ENCODE results near the gene CYP4F12.
"Not testable (repeated sequence)": the region's sequence is repeated elsewhere in the genome, so short reads cannot be mapped to it uniquely, and the experiment has no call there.

Gene CYP4F12

DNA sequence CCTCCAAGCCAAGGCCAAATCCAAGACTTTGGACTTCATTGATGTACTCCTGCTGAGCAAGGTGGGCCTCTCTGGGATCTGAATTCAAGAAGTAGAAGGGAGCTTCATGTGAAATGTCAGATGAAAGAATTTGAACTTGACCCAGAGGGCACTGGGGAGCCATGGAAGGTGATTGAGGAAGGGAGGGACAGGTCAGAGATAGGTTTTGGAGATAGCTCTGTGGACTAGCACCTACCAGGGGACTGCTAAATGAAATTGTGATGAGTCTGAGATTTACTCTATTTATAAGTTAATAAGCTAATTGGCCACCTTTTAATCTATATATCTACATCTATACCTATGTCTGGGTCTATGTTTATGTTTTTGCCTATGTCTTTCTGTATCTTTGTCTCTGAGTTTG lies 22.8 kb upstream of the CYP4F12 start:
- DNase-seq: not testable (repeated sequence)

DNA sequence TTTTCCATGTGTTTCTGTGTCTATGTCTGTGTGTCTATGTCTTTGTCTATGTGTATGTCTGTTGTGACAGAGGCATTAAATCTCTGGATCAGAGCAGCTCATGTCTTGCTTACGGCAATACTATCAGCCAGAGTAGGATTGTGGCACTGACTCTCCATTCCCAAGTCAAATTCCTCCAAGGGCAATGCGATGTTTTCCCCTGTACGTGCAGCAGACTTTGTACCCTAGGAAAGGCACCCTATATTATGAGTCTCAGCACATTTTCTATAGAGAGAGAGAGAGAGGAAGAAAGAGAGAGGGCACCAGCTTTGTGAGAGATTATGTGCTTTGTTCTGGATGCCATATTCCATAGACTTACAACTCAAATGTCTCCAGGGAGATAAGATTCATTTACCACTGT lies 21.1 kb upstream of the CYP4F12 start:
- no peak for DNase-seq

DNA sequence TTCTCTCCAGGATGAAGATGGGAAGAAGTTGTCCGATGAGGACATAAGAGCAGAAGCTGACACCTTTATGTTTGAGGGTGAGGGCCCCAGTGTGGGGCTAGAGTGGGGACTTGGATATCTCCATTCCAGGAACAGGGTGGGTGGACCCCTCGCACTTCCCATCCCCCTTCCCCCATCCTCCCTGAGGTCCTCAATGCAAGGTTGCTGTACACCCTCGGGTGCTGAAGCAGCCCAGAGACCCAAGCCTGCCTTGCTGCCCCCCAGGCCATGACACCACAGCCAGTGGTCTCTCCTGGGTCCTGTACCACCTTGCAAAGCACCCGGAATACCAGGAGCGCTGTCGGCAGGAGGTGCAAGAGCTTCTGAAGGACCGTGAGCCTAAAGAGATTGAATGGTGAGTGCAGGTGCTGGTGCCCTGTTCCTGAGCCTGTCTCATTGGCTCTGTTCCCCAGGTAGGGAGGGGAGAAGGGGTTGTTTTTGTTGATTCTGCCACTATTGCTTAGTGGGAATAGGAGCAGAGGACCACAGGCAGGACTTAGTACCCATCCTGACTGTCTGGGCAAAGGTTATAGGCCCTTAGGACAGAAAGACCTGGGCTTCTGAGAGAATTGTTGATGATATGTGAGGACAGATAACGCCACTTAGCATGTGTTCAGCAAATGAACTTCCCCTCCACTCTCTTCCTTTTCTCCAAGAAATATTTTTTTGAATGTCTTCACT lies 20.2 kb upstream of the CYP4F12 start:
- DNase-seq: no peak

DNA sequence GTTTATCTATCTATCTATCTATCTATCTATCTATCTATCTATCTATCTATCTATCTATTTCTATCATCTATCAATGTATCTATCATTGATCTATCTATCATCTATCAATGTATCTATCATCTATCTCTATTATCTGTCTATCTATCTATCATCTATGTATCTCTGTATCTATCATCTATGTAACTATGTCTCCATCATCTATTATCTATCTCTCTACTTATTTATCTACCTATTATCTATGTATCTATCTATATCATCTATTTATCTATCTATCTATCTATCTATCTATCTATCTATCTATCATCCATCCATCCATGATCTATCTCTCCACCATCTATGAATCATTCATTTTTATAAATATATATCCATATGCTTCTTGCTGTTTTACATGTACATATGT lies 16.4 kb upstream of the CYP4F12 start:
- no peak for DNase-seq

DNA sequence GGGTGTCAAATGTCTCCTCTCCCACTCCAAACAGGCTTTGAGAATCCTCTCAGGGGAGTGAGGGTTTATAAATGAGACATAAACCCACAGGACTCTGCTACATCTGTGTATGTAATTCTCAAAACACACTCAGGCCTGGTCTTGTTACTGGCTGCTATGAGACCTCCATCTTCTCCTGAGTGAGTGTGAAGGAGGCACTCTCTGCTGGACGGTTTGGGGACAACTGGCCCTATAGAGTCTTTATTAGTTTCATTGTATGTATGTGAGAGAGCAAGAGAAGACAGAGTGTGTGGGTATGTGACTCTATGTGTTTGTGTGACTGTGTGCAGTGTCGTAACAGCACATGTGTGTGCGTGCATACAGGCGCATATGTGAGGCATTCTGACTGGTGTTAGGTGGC lies 9.6 kb upstream of the CYP4F12 start:
- no peak for DNase-seq

DNA sequence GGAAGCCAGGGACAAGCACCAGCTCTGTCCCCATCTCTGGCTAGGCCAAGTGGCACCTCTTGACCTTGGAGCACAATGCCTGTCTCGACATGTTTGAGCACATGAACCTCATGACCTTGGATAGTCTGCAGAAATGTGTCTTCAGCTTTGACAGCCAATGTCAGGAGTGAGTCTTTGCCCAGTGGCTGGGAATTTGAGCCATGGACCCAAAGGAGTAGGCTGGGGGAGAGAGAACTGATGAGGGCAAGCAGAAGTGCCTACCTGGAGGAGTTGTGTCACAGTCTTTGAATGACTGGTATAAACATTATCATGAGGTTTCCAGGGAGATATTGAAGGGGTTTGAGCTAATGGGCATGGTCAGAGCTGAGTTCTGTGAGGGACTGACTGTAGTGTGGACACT lies 6.7 kb upstream of the CYP4F12 start:
- DNase-seq: no peak

DNA sequence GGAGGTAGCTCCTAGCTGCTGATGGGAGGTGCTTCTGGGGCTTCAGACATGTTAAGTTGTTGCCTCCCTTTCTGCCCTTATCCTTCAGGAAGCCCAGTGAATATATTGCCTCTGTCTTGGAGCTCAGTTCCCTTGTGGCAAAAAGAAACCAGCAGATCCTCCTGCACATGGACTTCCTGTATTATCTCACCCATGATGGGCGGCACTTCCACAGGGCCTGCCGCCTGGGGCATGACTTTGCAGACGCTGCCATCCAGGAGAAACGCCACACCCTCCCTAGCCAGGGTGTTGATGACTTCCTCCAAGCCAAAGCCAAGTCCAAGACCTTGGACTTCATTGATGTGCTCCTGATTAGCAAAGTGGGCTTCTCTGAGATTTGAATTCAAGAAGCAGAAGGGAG lies 6.0 kb upstream of the CYP4F12 start:
- DNase-seq: no peak

DNA sequence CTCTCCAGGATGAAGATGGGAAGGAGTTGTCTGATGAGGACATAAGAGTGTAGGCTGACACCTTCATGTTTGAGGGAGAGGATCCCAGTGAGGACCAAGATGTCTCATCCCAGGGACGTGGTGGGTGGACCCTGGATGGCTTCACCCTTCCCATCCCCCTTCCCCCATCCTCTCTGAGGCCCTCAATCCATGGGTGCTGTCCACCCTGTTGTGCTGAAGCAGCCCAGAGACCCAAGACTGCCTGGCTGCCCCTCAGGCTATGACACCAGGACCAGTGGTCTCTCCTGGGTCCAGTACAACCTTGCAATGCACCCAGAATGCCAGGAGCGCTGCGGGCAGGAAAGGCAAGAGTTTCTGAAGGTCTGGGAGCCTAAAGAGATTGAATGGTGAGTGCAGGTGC lies 3.4 kb upstream of the CYP4F12 start:
- no peak for DNase-seq

DNA sequence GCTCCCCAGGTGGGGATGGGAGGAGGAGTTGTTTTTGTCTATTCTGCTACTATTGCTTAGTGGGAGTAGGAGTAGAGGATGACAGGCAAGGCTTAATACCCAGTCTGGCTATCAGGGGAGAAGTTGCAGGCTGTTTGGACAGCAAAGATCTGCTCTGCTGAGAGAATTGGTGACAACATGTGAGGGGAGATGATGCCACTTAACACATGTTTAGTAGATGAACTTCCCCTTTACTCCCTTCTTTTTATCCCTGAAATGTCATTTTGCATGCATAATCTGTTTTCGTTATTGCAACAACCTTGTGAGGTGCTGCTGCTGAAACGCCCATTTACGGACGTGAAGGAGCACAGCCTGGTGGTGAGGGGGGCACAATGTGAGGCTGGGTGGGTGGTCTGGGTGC lies 3.0 kb upstream of the CYP4F12 start:
- no peak for DNase-seq

DNA sequence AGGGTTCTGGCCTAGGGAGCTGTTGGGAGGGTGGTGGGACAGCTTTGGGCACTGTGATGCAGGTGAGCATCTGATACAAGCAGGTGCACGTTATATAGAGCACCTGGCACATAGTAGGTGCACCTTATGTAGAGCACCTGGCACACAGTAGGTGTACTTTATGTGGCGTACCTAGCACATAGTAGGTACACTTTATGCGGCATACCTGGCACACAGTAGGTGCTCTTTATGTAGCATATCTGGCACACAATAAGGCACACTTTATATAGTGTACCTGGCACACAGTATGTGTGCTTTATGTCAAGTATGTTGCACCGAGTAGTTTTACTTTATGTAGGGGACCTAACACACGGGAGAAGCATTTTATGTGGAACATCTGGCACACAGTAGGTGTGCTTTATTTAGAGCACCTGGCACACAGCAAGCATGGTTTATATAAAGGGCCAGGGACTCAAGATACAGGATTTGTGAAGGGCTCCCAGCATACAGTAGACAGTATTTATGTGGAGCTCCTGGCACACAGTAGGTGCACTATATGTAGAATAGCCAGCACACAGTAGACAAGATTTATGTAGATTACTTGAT lies 1.6 kb upstream of the CYP4F12 start:
- no peak for DNase-seq

DNA sequence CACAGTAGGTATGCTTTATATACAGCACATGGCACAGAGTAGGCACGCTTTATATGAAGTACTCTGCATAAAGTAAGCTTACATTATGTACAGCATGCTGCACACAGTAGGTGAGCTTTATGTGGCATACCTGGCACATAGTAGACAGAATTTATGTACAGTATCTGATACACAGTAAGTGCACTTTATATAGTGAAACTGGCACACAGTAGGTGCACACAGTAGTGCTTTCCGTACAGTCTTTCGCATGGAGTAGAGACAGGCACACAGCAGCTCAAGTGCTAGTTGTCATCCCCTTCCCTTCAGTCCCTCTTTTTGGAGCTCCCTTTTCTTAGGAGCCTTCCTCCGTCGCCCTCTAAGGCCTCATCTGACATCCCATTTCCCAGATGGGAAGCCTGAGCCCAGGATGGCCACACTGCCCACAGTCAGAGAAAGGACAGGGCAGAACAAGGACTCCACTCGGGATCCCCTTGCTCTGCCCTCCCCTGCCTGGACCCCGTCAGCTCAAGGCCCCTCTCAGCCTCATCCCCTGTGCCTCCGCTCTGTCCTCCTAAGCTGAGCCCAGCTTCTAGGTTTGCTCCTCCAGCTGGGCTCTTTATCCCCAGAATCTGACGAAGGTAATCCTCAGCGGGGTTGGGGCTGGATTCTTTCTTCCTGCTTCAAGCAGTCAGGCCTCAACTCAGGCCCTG lies 852 bp upstream of the CYP4F12 start:
- no peak for DNase-seq

DNA sequence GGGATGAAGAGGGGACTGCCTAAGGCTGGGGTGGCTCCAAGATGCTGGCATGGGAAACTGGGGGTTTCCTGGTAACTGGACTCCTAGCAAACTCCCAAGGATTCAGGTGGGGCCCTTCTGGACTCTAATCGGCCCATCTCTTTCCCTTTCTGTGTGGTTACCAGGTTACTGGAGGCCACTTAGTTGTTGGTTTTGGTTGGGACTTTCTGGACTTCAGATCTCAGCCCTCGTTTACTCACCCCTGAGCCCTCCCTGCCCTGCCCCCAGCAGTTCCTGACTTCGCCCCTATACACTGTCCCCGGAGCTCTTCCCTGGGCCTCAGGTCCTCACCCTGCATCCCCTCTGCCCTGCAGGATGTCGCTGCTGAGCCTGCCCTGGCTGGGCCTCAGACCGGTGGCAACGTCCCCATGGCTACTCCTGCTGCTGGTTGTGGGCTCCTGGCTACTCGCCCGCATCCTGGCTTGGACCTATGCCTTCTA lies 328 bp downstream of the CYP4F12 start:
- DNase-seq: no peak

DNA sequence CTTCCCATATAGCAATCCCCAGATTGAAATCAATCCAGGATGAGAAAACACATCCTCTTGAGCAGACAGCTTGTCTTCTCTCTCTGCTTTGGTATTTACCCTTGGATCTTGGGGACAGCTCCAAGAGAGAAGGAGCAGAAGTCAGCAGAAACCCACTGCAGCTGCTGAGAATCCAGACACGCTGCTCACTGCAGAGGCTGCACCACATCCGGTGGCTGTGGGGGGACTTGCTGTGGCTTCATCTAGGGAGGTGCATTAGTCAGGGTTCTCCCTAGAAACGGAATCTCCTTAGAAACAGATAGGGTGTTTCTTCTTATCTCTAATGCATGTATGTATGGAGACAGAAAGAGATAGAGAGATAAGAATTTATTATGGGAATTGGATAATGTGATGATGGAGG lies 2.7 kb downstream of the CYP4F12 start:
- DNase-seq: no peak

DNA sequence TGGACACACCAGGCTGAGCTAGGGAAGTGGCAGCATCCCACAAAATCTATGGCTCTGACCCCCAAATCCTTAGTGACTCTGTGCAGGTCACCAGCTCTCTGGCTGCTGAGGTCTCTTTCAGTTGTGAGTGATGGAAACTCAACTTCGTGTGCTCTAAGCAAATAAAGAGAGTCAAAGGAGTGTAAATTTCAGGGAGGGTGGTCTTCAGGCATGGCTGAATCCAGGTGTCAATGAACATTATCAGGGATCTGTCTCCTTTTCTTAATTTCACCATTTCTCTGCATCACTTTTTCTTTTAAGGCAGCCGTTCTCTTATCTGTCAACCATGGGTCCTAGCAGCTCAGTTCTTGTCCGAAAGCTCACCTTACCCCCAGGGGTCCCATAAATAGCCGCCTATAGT lies 6.2 kb downstream of the CYP4F12 start:
- no peak for DNase-seq

DNA sequence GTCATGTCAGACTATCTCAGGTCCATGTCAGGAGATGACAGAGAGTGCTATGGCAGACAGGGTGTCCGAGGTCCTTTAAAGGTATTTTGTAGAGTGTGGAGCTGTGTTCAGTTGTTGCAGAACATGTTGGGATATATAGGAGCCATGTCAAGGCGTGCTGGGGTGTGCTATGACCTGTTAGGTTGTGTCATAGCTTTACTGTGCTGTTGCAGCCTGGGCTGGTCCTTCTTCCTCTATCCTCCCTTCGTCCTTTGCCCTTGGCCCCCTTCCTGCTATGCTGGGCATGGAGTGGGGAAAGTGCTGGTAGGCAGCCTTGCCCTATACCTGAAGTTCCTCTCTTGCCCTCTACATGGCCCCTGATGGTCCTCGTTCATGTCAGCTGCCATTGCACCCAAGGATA lies 7.0 kb downstream of the CYP4F12 start:
- not testable (repeated sequence) for DNase-seq

DNA sequence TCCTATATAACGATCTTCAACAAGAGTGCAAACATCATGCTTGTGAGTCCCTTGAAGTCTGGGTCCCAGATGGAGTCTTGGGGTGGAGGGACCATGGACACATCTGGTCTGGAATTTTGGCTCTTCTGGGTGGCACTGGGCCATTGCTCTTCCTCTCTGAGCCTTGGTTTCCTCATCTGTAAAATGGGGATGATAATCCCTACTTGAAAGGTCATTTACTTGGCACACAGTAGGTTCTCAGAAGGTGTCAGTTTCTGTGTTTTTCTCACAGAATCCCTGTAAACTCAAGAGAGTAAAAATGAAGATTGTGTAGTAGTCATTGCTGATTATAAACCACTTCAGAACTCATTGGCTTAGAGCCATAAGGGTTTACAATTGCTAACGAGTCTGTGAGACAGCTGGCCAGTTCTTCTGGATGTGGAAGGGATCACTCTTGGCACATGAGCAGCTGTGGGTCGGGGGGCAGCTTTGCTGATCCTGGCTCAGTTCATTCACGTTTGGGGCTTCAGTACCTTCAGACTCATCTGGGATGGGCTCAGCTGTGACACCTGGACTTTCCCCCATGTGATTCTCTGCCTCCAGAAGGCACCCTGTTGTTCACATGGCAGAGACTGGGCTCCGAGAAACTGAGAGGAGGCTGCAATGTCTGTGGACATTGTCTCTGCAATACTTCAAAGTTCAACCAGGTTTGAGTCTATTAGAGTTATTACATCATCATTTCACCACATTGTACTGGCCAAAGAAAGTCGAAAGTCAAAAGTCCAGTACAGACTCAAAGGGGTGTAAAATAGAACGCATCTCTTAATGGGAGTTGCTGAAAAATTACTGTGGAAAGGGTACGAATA lies 7.8 kb downstream of the CYP4F12 start:
- DNase-seq: no peak

DNA sequence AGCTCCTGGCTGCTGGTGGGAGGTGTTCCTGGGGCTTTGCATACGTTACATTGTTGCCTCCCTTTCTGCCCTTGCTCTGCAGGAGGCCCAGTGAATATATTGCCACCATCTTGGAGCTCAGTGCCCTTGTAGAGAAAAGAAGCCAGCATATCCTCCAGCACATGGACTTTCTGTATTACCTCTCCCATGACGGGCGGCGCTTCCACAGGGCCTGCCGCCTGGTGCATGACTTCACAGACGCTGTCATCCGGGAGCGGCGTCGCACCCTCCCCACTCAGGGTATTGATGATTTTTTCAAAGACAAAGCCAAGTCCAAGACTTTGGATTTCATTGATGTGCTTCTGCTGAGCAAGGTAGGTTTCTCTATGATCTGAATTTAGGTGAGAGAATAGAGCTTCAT lies 10.5 kb downstream of the CYP4F12 start:
- no peak for DNase-seq

DNA sequence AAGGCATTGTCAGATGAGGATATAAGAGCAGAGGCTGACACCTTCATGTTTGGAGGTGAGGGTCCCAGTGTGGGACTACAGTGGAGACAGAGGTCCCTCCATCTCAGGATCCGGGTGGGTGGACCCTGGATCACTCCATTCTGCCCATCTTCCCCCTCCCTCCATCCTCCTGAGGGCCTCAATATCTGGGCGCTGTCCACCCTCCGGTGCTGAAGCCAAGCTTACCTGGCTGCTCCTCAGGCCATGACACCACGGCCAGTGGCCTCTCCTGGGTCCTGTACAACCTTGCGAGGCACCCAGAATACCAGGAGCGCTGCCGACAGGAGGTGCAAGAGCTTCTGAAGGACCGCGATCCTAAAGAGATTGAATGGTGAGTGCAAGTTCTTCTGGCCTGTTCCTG lies 11.9 kb downstream of the CYP4F12 start:
- no peak for DNase-seq

DNA sequence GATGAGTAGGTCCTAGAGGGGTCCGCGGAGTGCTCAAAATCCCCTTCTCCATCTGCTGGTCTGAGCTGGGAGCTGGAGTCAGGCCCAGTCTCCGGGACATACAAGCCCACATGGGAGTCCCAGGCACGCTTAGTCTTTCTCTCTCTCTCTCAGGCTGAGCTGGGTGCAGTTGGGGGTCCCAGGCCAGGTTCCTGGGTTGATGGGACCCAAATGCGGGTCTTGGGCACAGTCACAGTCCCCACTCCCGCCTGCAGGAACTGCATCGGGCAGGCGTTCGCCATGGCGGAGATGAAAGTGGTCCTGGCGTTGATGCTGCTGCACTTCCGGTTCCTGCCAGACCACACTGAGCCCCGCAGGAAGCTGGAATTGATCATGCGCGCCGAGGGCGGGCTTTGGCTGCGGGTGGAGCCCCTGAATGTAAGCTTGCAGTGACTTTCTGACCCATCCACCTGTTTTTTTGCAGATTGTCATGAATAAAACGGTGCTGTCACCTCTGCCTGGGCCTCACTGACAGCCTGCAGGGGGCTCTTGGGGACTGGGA lies 23.8 kb downstream of the CYP4F12 start:
- no peak for DNase-seq

DNA sequence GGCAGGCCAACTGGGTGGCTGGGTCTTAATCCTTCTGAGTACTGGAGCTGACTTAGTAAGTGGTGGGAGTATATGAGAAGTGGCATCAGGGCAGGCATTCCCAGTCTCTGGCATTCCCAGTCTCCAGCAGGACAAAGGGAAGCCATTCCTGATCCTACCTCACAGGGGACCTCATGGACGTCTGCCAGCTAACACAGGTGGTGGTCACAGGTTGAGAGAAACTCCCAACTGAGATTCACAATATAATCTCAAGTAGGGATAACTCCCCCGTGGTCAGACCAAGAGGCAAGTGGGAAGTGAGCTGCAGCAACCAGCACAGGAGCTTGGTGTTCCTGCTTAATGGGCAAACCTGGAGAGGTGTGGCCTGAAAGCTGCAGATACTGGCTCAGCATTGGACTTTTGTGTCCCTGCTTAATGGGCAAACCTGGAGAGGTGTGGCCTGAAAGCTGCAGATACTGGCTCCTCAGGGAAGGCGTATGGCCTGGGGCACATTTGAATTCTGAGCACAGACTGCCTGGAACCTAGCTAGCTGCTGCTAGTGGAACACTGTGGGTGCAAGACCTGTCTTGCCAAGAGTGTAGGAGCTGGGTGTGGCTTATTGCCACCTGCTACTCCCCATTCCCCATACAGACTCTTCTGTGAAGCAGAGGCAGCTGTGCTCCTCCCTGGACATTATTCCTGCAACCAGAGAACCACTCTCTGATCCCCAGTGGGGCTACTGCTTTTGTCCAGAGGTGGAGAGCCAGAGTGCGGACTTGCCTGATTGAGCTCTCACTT lies 29.1 kb downstream of the CYP4F12 start:
- no peak for DNase-seq

DNA sequence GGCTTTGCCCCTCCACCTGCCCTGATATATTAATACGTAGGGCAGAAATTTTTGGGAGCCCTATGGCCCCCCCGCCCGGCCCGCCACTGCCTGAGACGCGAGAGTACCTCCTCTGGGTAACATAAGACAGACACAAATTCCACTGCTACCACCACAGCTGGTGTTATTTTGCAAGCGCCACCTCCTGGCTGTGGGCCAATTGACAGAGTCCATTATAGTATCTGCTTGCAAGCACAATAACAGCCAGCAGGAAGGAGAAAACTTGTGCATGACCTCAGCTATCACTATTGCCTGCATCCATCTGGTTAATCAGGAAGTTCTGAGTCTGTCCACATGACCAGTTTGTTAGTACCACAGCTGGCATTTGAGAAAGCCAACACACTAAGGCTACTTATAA lies 29.6 kb downstream of the CYP4F12 start:
- DNase-seq: peak; percentile 29

DNA sequence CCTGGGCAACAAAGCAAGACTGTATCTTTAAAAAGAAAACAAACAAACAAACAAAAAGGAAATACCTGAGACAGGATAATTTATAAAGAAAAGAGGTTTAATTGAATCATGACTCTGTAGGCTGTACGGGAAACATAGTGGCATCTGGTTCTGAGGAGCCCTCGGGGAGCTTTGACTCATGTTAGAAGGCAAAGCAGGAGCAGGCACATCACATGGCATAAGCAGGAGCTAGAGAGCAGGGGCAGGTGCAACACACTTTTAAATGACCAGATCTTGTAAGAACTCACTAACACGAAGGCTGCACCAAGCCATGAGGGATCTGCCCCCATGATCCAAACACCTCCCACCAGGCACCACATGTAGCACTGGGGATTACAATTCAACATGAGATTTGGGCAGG lies 41.8 kb downstream of the CYP4F12 start:
- DNase-seq: no peak
